Measurements from ENCODE around the gene GKN1.
"Not testable (repeated sequence)": the region's sequence is repeated elsewhere in the genome, so short reads cannot be mapped to it uniquely, and the experiment has no call there.

GKN1 gene

GRCh38 chr2:68938938-68939337 is 35.5 kb upstream of the GKN1 start:
- FAIRE-seq (no peak), DNase-seq (ENCODE audit: insufficient read length) (no peak)

DNA sequence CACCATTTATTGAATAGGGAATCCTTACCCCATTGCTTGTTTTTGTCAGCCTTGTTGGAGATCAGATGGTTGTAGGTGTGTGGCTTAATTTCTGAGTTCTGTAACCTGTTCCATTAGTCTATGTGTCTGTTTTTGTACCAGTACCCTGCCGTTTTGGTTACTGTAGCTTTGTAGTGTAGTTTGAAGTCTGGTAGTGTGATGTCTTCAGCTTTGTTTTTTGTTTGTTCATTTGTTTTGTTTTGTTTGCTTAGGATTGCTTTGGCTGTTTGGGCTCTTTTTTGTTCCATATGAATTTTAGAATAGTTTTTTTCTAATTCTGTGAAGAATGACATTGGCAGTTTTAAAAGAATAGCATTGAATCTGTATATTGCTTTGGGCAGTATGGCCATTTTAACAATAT is 34.5 kb upstream of the GKN1 start:
- DNase-seq (ENCODE audit: insufficient read length) (no peak), FAIRE-seq (no peak)
- no peak for TF ChIP-seq POLR2A (IDR thresholded peaks at IDR 0.05; ENCODE audit: low read depth, low read length)
- no peak for TF ChIP-seq TAF1 (IDR thresholded peaks at IDR 0.05; ENCODE audit: borderline replicate concordance, low read depth, low read length)
- no peak for TF ChIP-seq POLR2AphosphoS5 (IDR thresholded peaks at IDR 0.05; ENCODE audit: low read depth, low read length)

More at GRCh38 chr2:68938938-68939337, 35.5 kb upstream of the GKN1 start:
- TF ChIP-seq POLR2A (IDR thresholded peaks at IDR 0.05; ENCODE audit: low read depth, low read length): no peak
- no peak for TF ChIP-seq TAF1 (IDR thresholded peaks at IDR 0.05; ENCODE audit: borderline replicate concordance, low read depth, low read length)
- TF ChIP-seq POLR2AphosphoS5 (IDR thresholded peaks at IDR 0.05; ENCODE audit: low read depth, low read length): no peak

DNA sequence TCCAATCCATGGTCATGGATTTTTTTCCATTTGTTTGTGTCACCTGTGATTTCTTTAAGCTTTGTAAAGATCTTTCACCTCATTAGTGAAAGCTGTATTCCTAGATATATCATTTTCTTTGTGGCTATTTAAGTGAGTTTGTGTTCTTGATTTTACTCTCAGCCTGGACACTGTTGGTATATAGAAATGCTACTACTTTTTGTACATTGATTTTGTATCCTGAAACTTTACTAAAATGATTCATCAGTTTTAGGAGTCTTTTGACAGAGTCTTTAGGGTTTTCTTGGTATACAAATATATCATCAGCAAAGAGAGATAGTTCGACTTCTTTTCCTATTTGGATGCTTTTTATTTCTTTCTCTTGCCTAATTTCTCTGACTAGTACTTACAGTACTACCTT is 34.1 kb upstream of the GKN1 start:
- DNase-seq (ENCODE audit: insufficient read length) (no peak), FAIRE-seq (no peak)
- TF ChIP-seq POLR2AphosphoS5 (IDR thresholded peaks at IDR 0.05; ENCODE audit: low read depth, low read length): no peak
- TF ChIP-seq POLR2A (IDR thresholded peaks at IDR 0.05; ENCODE audit: low read depth, low read length): no peak
- no peak for TF ChIP-seq TAF1 (IDR thresholded peaks at IDR 0.05; ENCODE audit: borderline replicate concordance, low read depth, low read length)

GRCh38 chr2:68942827-68943226 is 31.6 kb upstream of the GKN1 start:
- FAIRE-seq: no peak
- no peak for TF ChIP-seq POLR2A (IDR thresholded peaks at IDR 0.05; ENCODE audit: low read depth, low read length)
- TF ChIP-seq POLR2AphosphoS5 (IDR thresholded peaks at IDR 0.05; ENCODE audit: low read depth, low read length): no peak
- TF ChIP-seq TAF1 (IDR thresholded peaks at IDR 0.05; ENCODE audit: borderline replicate concordance, low read depth, low read length): no peak
- no peak for DNase-seq (ENCODE audit: insufficient read length)

DNA sequence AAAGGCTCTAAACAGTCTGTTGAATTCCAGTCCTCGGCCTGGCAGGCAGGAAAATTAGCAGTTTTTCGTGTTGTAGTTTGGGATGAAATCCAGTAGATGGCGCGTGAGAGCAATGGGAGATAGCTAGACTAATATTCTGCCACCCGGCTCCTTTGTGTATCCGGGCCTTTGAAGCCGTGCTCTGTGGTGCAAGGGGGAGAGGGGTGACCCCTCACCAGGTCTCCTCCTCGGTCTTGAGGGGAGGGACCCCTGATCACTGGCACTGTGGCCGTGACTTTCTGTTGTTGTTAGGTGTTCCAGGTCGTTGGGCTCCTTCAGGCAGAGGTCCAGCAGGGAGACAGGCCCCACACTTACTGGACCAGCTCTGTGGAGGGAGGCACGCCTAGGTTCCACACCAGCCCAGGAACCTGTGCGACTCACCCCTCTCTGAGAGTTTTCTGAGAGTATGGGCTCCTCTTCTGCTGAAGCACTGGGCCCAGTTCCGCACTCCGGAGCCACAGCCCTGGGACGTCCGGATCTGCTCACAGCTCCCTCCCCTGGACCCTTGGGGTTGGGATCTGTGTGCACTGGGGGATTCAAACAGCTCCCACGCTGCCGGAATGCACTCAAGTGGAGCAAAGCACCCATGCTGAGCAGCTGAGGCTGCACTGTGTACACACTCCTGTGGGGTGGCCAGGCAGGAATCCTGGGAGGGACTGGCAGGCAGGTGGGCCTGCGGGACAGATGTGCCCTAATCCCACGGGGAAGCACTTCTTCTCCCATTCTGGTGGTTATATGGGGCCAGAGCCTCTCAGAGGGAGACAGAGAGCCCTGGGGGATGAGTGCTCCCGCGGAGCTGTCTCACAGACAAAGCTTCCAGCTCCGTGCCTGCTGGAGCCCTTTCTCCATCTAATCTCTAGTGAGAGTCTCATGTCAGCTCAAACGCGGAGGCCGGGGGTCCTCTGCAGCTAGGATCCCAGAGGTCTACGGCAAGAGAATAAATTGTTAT is 30.6 kb upstream of the GKN1 start:
- FAIRE-seq: peak; percentile 90
- TF ChIP-seq POLR2A (IDR thresholded peaks at IDR 0.05; ENCODE audit: low read depth, low read length) (no peak), TAF1 (IDR thresholded peaks at IDR 0.05; ENCODE audit: borderline replicate concordance, low read depth, low read length) (no peak), POLR2AphosphoS5 (IDR thresholded peaks at IDR 0.05; ENCODE audit: low read depth, low read length) (no peak)
- peak; percentile 26 for DNase-seq (ENCODE audit: insufficient read length)

GRCh38 chr2:68946117-68946516 is 28.3 kb upstream of the GKN1 start:
- FAIRE-seq (no peak), DNase-seq (ENCODE audit: insufficient read length) (no peak)
- TF ChIP-seq TAF1 (IDR thresholded peaks at IDR 0.05; ENCODE audit: borderline replicate concordance, low read depth, low read length) (no peak), POLR2A (IDR thresholded peaks at IDR 0.05; ENCODE audit: low read depth, low read length) (no peak), POLR2AphosphoS5 (IDR thresholded peaks at IDR 0.05; ENCODE audit: low read depth, low read length) (no peak)

DNA sequence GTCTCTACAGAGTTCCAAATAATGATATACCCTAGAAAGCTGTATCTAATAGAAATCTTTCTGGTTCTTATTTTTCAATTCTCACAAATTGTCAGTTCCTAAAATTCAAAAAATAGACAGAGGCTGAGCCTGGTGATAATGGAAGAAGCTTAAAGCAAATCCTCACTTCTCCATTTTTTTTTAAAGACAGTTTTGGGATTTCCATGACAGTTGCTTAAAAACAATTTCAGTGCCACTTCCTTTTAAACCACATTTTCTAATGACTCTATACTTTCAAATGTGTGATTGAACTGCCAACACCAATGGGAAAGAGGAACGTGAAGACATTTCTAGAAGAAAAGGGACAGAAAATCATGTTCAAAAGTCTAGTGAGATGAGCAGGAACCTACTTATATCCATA is 25.7 kb upstream of the GKN1 start:
- FAIRE-seq (no peak), DNase-seq (ENCODE audit: insufficient read length) (no peak)
- TF ChIP-seq TAF1 (IDR thresholded peaks at IDR 0.05; ENCODE audit: borderline replicate concordance, low read depth, low read length): no peak
- TF ChIP-seq POLR2AphosphoS5 (IDR thresholded peaks at IDR 0.05; ENCODE audit: low read depth, low read length): no peak
- no peak for TF ChIP-seq POLR2A (IDR thresholded peaks at IDR 0.05; ENCODE audit: low read depth, low read length)

DNA sequence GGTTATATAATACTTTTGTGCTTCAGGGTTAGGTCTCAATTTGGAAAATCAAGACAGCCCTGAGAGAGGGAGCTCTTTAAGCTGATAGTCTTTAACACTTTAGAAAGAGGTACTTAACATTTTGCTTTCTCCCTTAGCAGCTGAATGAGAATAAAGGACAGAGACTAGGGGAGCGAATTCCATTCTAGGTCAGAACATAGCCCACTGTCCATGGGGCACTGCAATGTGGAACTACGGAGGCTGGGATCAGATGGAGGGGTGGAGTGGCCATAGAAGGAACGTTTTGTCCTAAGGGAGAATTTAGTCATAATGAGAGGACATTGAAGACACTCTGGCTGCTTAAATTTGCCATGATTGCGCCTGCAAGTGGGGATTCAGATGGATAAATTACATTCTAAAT is 22.5 kb upstream of the GKN1 start:
- no peak for TF ChIP-seq TAF1 (IDR thresholded peaks at IDR 0.05; ENCODE audit: borderline replicate concordance, low read depth, low read length)
- TF ChIP-seq POLR2A (IDR thresholded peaks at IDR 0.05; ENCODE audit: low read depth, low read length): no peak
- no peak for TF ChIP-seq POLR2AphosphoS5 (IDR thresholded peaks at IDR 0.05; ENCODE audit: low read depth, low read length)
- DNase-seq (ENCODE audit: insufficient read length) (no peak), FAIRE-seq (no peak)

GRCh38 chr2:68952887-68953521 is 21.4 kb upstream of the GKN1 start, which contains the start of gene GKN2:
GKN2 (minus strand) TSS chr2:68952893; CDS start chr2:68952861, 32 bp downstream.
- no peak for FAIRE-seq
- TF ChIP-seq POLR2AphosphoS5 (IDR thresholded peaks at IDR 0.05; ENCODE audit: low read depth, low read length): no peak
- no peak for TF ChIP-seq TAF1 (IDR thresholded peaks at IDR 0.05; ENCODE audit: borderline replicate concordance, low read depth, low read length)
- no peak for TF ChIP-seq POLR2A (IDR thresholded peaks at IDR 0.05; ENCODE audit: low read depth, low read length)
- DNase-seq (ENCODE audit: insufficient read length): no peak

DNA sequence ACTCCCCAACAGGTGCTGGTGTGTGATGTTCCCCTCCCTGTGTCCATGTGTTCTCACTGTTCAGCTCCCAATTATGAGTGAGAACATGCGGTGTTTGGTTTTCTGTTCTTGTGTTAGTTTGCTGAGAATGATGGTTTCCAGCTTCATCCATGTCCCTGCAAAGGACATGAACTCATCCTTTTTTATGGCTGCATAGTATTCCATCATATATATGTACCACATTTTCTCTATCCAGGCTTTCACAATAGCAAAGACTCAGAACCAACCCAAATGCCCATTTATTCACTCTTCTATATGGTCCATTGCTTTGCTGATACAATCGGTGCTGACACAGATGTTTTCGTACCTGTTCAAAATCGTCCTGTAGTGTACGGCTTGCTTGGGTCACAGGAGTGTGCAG is 19.0 kb upstream of the GKN1 start:
- not testable (repeated sequence) for DNase-seq (ENCODE audit: insufficient read length); FAIRE-seq

GRCh38 chr2:68959001-68959400 is 15.4 kb upstream of the GKN1 start:
- DNase-seq (ENCODE audit: insufficient read length): no peak
- FAIRE-seq: no peak
- TF ChIP-seq POLR2AphosphoS5 (IDR thresholded peaks at IDR 0.05; ENCODE audit: low read depth, low read length) (no peak), POLR2A (IDR thresholded peaks at IDR 0.05; ENCODE audit: low read depth, low read length) (no peak), TAF1 (IDR thresholded peaks at IDR 0.05; ENCODE audit: borderline replicate concordance, low read depth, low read length) (no peak)

DNA sequence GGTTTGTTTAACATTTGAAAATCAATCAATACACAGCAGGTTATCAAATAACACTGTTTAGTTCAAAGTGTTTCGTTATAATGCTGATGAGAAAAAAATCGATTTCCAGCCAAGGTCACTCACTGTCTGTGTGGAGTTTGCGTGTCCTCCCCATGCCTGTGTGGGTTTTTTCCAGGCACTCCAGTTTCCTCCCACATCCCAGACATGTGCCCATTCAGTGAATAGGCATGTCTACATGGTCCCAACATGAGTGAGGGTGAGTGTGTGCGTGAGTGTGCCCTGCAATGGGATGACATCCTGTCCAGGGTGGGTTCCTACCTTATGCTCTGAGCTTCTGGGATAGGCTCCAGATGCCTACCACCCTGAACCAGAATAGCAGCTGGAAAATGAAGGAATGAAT is 13.1 kb upstream of the GKN1 start:
- FAIRE-seq: no peak
- TF ChIP-seq POLR2A (IDR thresholded peaks at IDR 0.05; ENCODE audit: low read depth, low read length) (no peak), TAF1 (IDR thresholded peaks at IDR 0.05; ENCODE audit: borderline replicate concordance, low read depth, low read length) (no peak), POLR2AphosphoS5 (IDR thresholded peaks at IDR 0.05; ENCODE audit: low read depth, low read length) (no peak)

More for the DNA sequence above, 13.1 kb upstream of the GKN1 start:
- DNase-seq (ENCODE audit: insufficient read length): no peak
